Measurements from ENCODE around the gene UBB.

The UBB gene

GRCh38 chr17:16428098-16428882 lies 47.4 kb downstream of the UBB start:
- Histone ChIP-seq H4K12ac (ENCODE audit: low read depth, low read length) (no peak overlapping the region), H3K9me3 (ENCODE audit: insufficient read depth, low read depth, low read length) (peaks cover 5% of the 10 kb centered on the region), H3K4me1 (ENCODE audit: control insufficient read depth in 1 of 2, insufficient read depth in 2 of 2, low read length in 2 of 2) (peaks cover 0 to 1% of the 10 kb centered on the region in 2 experiments), H4K91ac (ENCODE audit: low read depth, low read length) (no peak overlapping the region), H3K79me1 (ENCODE audit: low read length) (no peaks in the 10 kb centered on the region), H3K36me3 (ENCODE audit: control insufficient read depth in 1 of 2, insufficient read depth in 2 of 2, low read length in 2 of 2) (peaks cover 0 to 16% of the 10 kb centered on the region in 2 experiments), H2BK120ac (ENCODE audit: insufficient read depth, low read length, poor library complexity) (no peak overlapping the region), H3K4me2 (ENCODE audit: low read length) (no peak overlapping the region), H3K23ac (ENCODE audit: low read length) (no peak overlapping the region), H3K4me3 (ENCODE audit: low read depth, low read length) (no peak overlapping the region), H3K14ac (ENCODE audit: low read length) (no peak overlapping the region), H3K4ac (ENCODE audit: low read depth, low read length) (no peak overlapping the region), H2AK5ac (ENCODE audit: low read length) (no peak overlapping the region), H3K18ac (ENCODE audit: low read length) (no peak overlapping the region), H2BK12ac (ENCODE audit: low read length) (no peak overlapping the region), H2AFZ (ENCODE audit: insufficient read depth, low read length, poor library complexity) (no peak overlapping the region), H3K27me3 (ENCODE audit: insufficient read depth, low read length) (no peaks in the 10 kb centered on the region), H3K27ac (ENCODE audit: low read depth, low read length) (no peak overlapping the region), H3K79me2 (ENCODE audit: control insufficient read depth, insufficient read depth, low read length, poor library complexity) (no peaks in the 10 kb centered on the region), H2BK5ac (ENCODE audit: low read depth, low read length, poor library complexity) (no peak overlapping the region), H3K9ac (ENCODE audit: low read length) (no peak overlapping the region), H4K8ac (ENCODE audit: low read depth, low read length) (peak overlapping the region; percentile 5)
- WGBS (ENCODE audit: extremely low coverage, insufficient coverage, insufficient read length): no CpG with 5 or more reads among the region's 15 CpGs
- DNase-seq: peak; percentile 29 to 55

- no peak overlapping the region for H3K9ac ChIP-seq (ENCODE audit: low read length)
- H3K36me3 ChIP-seq (ENCODE audit: control insufficient read depth in 1 of 2, insufficient read depth in 2 of 2, low read length in 2 of 2): peaks cover 0 to 16% of the 10 kb centered on the region in 2 experiments
- H2AK5ac ChIP-seq (ENCODE audit: low read length): no peak overlapping the region
- H3K27me3 ChIP-seq (ENCODE audit: insufficient read depth, low read length): no peaks in the 10 kb centered on the region
- WGBS (ENCODE audit: extremely low coverage, insufficient coverage, insufficient read length): no CpG with 5 or more reads among the region's 9 CpGs
- no peak overlapping the region for H3K4me3 ChIP-seq (ENCODE audit: low read depth, low read length)
- no peaks in the 10 kb centered on the region for H3K4me1 ChIP-seq (ENCODE audit: control insufficient read depth in 1 of 2, insufficient read depth in 2 of 2, low read length in 2 of 2)
- H4K8ac ChIP-seq (ENCODE audit: low read depth, low read length): no peak overlapping the region
- no peak overlapping the region for H3K18ac ChIP-seq (ENCODE audit: low read length)
- no peak overlapping the region for H3K4me2 ChIP-seq (ENCODE audit: low read length)
- no peak overlapping the region for H3K27ac ChIP-seq (ENCODE audit: low read depth, low read length)
- H4K12ac ChIP-seq (ENCODE audit: low read depth, low read length): no peak overlapping the region
- H2BK12ac ChIP-seq (ENCODE audit: low read length): no peak overlapping the region
- H3K9me3 ChIP-seq (ENCODE audit: insufficient read depth, low read depth, low read length): peaks cover 5% of the 10 kb centered on the region
- no peaks in the 10 kb centered on the region for H3K79me2 ChIP-seq (ENCODE audit: control insufficient read depth, insufficient read depth, low read length, poor library complexity)
- H2BK5ac ChIP-seq (ENCODE audit: low read depth, low read length, poor library complexity): no peak overlapping the region
- H2BK120ac ChIP-seq (ENCODE audit: insufficient read depth, low read length, poor library complexity): no peak overlapping the region
- DNase-seq: no peak
- no peak overlapping the region for H4K91ac ChIP-seq (ENCODE audit: low read depth, low read length)
- H3K79me1 ChIP-seq (ENCODE audit: low read length): no peaks in the 10 kb centered on the region
- no peak overlapping the region for H3K14ac ChIP-seq (ENCODE audit: low read length)
- no peak overlapping the region for H2AFZ ChIP-seq (ENCODE audit: insufficient read depth, low read length, poor library complexity)
- no peak overlapping the region for H3K4ac ChIP-seq (ENCODE audit: low read depth, low read length)
- no peak overlapping the region for H3K23ac ChIP-seq (ENCODE audit: low read length)
Observed at GRCh38 chr17:16429083-16429482, 48.2 kb downstream of the UBB start.

- Histone ChIP-seq H2BK12ac (ENCODE audit: low read length) (no peak overlapping the region), H3K79me1 (ENCODE audit: low read length) (no peaks in the 10 kb centered on the region), H3K4me3 (ENCODE audit: low read depth, low read length) (no peak overlapping the region), H3K4me1 (ENCODE audit: control insufficient read depth in 1 of 2, insufficient read depth in 2 of 2, low read length in 2 of 2) (peaks cover 0 to 2% of the 10 kb centered on the region in 2 experiments), H3K18ac (ENCODE audit: low read length) (no peak overlapping the region), H3K14ac (ENCODE audit: low read length) (no peak overlapping the region), H3K4me2 (ENCODE audit: low read length) (no peak overlapping the region), H3K23ac (ENCODE audit: low read length) (no peak overlapping the region), H2BK5ac (ENCODE audit: low read depth, low read length, poor library complexity) (no peak overlapping the region), H2AK5ac (ENCODE audit: low read length) (no peak overlapping the region), H3K27ac (ENCODE audit: low read depth, low read length) (no peak overlapping the region), H4K8ac (ENCODE audit: low read depth, low read length) (no peak overlapping the region), H3K9me3 (ENCODE audit: insufficient read depth, low read depth, low read length) (peaks cover 5% of the 10 kb centered on the region), H4K12ac (ENCODE audit: low read depth, low read length) (no peak overlapping the region), H3K4ac (ENCODE audit: low read depth, low read length) (no peak overlapping the region), H3K27me3 (ENCODE audit: insufficient read depth, low read length) (no peaks in the 10 kb centered on the region), H4K91ac (ENCODE audit: low read depth, low read length) (no peak overlapping the region), H3K36me3 (ENCODE audit: control insufficient read depth in 1 of 2, insufficient read depth in 2 of 2, low read length in 2 of 2) (peaks cover 0 to 16% of the 10 kb centered on the region in 2 experiments), H2AFZ (ENCODE audit: insufficient read depth, low read length, poor library complexity) (no peak overlapping the region), H2BK120ac (ENCODE audit: insufficient read depth, low read length, poor library complexity) (no peak overlapping the region), H3K79me2 (ENCODE audit: control insufficient read depth, insufficient read depth, low read length, poor library complexity) (no peaks in the 10 kb centered on the region), H3K9ac (ENCODE audit: low read length) (no peak overlapping the region)
- WGBS (ENCODE audit: extremely low coverage, insufficient coverage, insufficient read length): no CpG with 5 or more reads among the region's 6 CpGs
- no peak for DNase-seq
Observed at GRCh38 chr17:16430650-16431049, 49.8 kb downstream of the UBB start.

- Histone ChIP-seq H3K4ac (ENCODE audit: low read depth, low read length) (no peak overlapping the region), H4K8ac (ENCODE audit: low read depth, low read length) (no peak overlapping the region), H3K27ac (ENCODE audit: low read depth, low read length) (no peak overlapping the region), H3K18ac (ENCODE audit: low read length) (no peak overlapping the region), H3K4me1 (ENCODE audit: control insufficient read depth in 1 of 2, insufficient read depth in 2 of 2, low read length in 2 of 2) (peaks cover 0 to 3% of the 10 kb centered on the region in 2 experiments), H3K4me2 (ENCODE audit: low read length) (no peak overlapping the region), H3K36me3 (ENCODE audit: control insufficient read depth in 1 of 2, insufficient read depth in 2 of 2, low read length in 2 of 2) (peaks cover 0 to 9% of the 10 kb centered on the region in 2 experiments), H3K27me3 (ENCODE audit: insufficient read depth, low read length) (no peaks in the 10 kb centered on the region), H2BK120ac (ENCODE audit: insufficient read depth, low read length, poor library complexity) (no peak overlapping the region), H3K23ac (ENCODE audit: low read length) (no peak overlapping the region), H2BK12ac (ENCODE audit: low read length) (no peak overlapping the region), H2AFZ (ENCODE audit: insufficient read depth, low read length, poor library complexity) (no peak overlapping the region), H3K14ac (ENCODE audit: low read length) (no peak overlapping the region), H2BK5ac (ENCODE audit: low read depth, low read length, poor library complexity) (no peak overlapping the region), H3K79me2 (ENCODE audit: control insufficient read depth, insufficient read depth, low read length, poor library complexity) (no peaks in the 10 kb centered on the region), H3K79me1 (ENCODE audit: low read length) (no peaks in the 10 kb centered on the region), H3K9ac (ENCODE audit: low read length) (no peak overlapping the region), H4K91ac (ENCODE audit: low read depth, low read length) (no peak overlapping the region), H2AK5ac (ENCODE audit: low read length) (no peak overlapping the region), H4K12ac (ENCODE audit: low read depth, low read length) (no peak overlapping the region), H3K9me3 (ENCODE audit: insufficient read depth, low read depth, low read length) (peaks cover 5% of the 10 kb centered on the region), H3K4me3 (ENCODE audit: low read depth, low read length) (no peak overlapping the region)
- WGBS (ENCODE audit: extremely low coverage, insufficient coverage, insufficient read length): no CpG with 5 or more reads among the region's 15 CpGs
- no peak for DNase-seq
Observed at GRCh38 chr17:16432017-16432416, 51.1 kb downstream of the UBB start.

All from trophoblast cell (in vitro differentiated cells and primary cell).